MM.1S (cell line): Measurements from ENCODE around the gene C5AR2.

ENCODE experiments used
- DNase-seq: peaks from one replicate; pipeline ENCODE4 v3.0.0-alpha.2; 2015
- H2AFZ ChIP-seq: fragments of 300-600 bp; sonication (generic); 2 replicates; pipeline ENCODE4 v1.6.0; 2016; ENCODE audit warnings: antibody characterized with exemption, low read length
- H3F3A ChIP-seq: fragments of 300-600 bp; sonication (generic); 2 replicates; pipeline ENCODE4 v1.6.1; 2016; ENCODE audit warnings: mild to moderate bottlenecking, antibody characterized with exemption, low read length, moderate library complexity, mixed read lengths; ENCODE audit not compliant: insufficient read depth
- H3K27ac ChIP-seq: fragments of 300-600 bp; sonication (generic); 2 replicates; pipeline ENCODE4 v1.5.1; 2016; ENCODE audit warnings: mild to moderate bottlenecking, low read length
- H3K27me3 ChIP-seq: fragments of 300-600 bp; sonication (generic); replicated peaks from 2 replicates; pipeline ENCODE4 v1.6.0; 2016; ENCODE audit warnings: low read length; ENCODE audit not compliant: insufficient read depth
- H3K36me3 ChIP-seq: fragments of 300-600 bp; sonication (generic); replicated peaks from 2 replicates; pipeline ENCODE4 v1.6.1; 2016; ENCODE audit warnings: mild to moderate bottlenecking, low read length, mixed read lengths; ENCODE audit not compliant: insufficient read depth
- H3K4me1 ChIP-seq: fragments of 300-600 bp; sonication (generic); 2 replicates; pipeline ENCODE4 v1.6.1; 2016; ENCODE audit warnings: low read length, mixed read lengths
- H3K4me2 ChIP-seq: fragments of 300-600 bp; sonication (generic); 2 replicates; pipeline ENCODE4 v1.6.0; 2016; ENCODE audit warnings: low read depth, low read length
- H3K4me3 ChIP-seq: fragments of 300-600 bp; sonication (generic); 2 replicates; pipeline ENCODE4 v1.5.1; 2016; ENCODE audit warnings: low read length, mixed read lengths
- H3K79me2 ChIP-seq: fragments of 300-600 bp; sonication (generic); 2 replicates; pipeline ENCODE4 v1.6.1; 2016; ENCODE audit warnings: mixed run types, low read length, mixed read lengths
- H3K9ac ChIP-seq: fragments of 300-600 bp; sonication (generic); 2 replicates; pipeline ENCODE4 v1.6.1; 2016; ENCODE audit warnings: low read length, mixed read lengths
- H3K9me2 ChIP-seq: fragments of 300-600 bp; sonication (generic); replicated peaks from 2 replicates; pipeline ENCODE4 v1.6.1; 2016; ENCODE audit warnings: mild to moderate bottlenecking, low read length, mixed read lengths; ENCODE audit not compliant: insufficient read depth
- H3K9me3 ChIP-seq: fragments of 300-600 bp; sonication (generic); replicated peaks from 2 replicates; pipeline ENCODE4 v1.6.1; 2016; ENCODE audit warnings: mild to moderate bottlenecking, low read length, mixed read lengths; ENCODE audit not compliant: insufficient read depth
- H4K20me1 ChIP-seq: fragments of 300-600 bp; sonication (generic); 2 replicates; pipeline ENCODE4 v1.6.1; 2016; ENCODE audit warnings: mild to moderate bottlenecking, low read length, moderate library complexity, mixed read lengths; ENCODE audit not compliant: insufficient read depth
- CTCF ChIP-seq: fragments of 300-600 bp; sonication (generic); IDR thresholded peaks from 2 replicates; pipeline ENCODE4 v1.5.1; 2016; ENCODE audit warnings: antibody characterized with exemption, low read length, mixed read lengths
- EZH2 ChIP-seq: fragments of 300-600 bp; sonication (generic); optimal IDR thresholded peaks from 2 replicates; pipeline ENCODE3; 2017; ENCODE audit warnings: low read depth, mild to moderate bottlenecking, antibody characterized with exemption, low read length, mixed read lengths
- EZH2phosphoT487 ChIP-seq: fragments of 300-600 bp; sonication (generic); IDR thresholded peaks from 2 replicates; pipeline ENCODE4 v1.6.1; 2018; ENCODE audit warnings: antibody characterized with exemption, low read length

C5AR2 gene

GRCh38 chr19:47389150-47389556, 57.2 kb downstream of the C5AR2 start:
- Histone ChIP-seq H3F3A (no peaks in the 10 kb centered on the region), H3K27ac (no peak overlapping the region), H2AFZ (no peak overlapping the region), H4K20me1 (no peaks in the 10 kb centered on the region), H3K4me1 (no peaks in the 10 kb centered on the region), H3K9me3 (no peaks in the 10 kb centered on the region), H3K4me3 (no peak overlapping the region), H3K79me2 (no peaks in the 10 kb centered on the region), H3K9ac (no peak overlapping the region), H3K4me2 (no peak overlapping the region), H3K36me3 (no peaks in the 10 kb centered on the region), H3K27me3 (peaks cover 10% of the 10 kb centered on the region), H3K9me2 (no peaks in the 10 kb centered on the region)
- DNase-seq, result no peak
- TF ChIP-seq EZH2 (no peak), EZH2phosphoT487 (no peak), CTCF (no peak)

- Histone ChIP-seq H3K4me1 (no peaks in the 10 kb centered on the region), H3K27me3 (peaks cover 13% of the 10 kb centered on the region), H2AFZ (no peak overlapping the region), H3K27ac (no peak overlapping the region), H3K79me2 (no peaks in the 10 kb centered on the region), H3K4me2 (peak overlapping the region; percentile 18; the same call in 1 of the 2 replicates), H3K9ac (no peak overlapping the region), H3K9me2 (no peaks in the 10 kb centered on the region), H4K20me1 (no peaks in the 10 kb centered on the region), H3K4me3 (no peak overlapping the region), H3K9me3 (no peaks in the 10 kb centered on the region), H3K36me3 (no peaks in the 10 kb centered on the region), H3F3A (no peaks in the 10 kb centered on the region)
- TF ChIP-seq EZH2phosphoT487 (no peak), CTCF (no peak), EZH2 (no peak)
- no peak for DNase-seq
Measured at GRCh38 chr19:47390533-47391488, 58.8 kb downstream of the C5AR2 start.

- Histone ChIP-seq H3K4me2 (peak overlapping the region; percentile 18; the same call in 1 of the 2 replicates), H3K9me2 (no peaks in the 10 kb centered on the region), H3K4me1 (no peaks in the 10 kb centered on the region), H3K36me3 (no peaks in the 10 kb centered on the region), H3K27me3 (peaks cover 13% of the 10 kb centered on the region), H3K9ac (no peak overlapping the region), H3F3A (no peaks in the 10 kb centered on the region), H3K79me2 (no peaks in the 10 kb centered on the region), H4K20me1 (no peaks in the 10 kb centered on the region), H2AFZ (no peak overlapping the region), H3K27ac (no peak overlapping the region), H3K4me3 (no peak overlapping the region), H3K9me3 (no peaks in the 10 kb centered on the region)
- DNase-seq, result peak; percentile 67
- peak; percentile 84 for TF ChIP-seq CTCF
- no peak for TF ChIP-seq EZH2
Measured at GRCh38 chr19:47391510-47392223, 59.7 kb downstream of the C5AR2 start.
